Left renal pelvis (tissue), 4 donors: ENCODE measurements around the gene CNOT1. TPM values are rescaled to one million over a fixed set of nuclear protein-coding genes. Genes with fewer than 3 reads are reported as not detected.
"Not testable (repeated sequence)": the region's sequence is repeated elsewhere in the genome, so short reads cannot be mapped to it uniquely, and the experiment has no call there.

Source experiments
- DNase-seq, 4 donors: peaks; one replicate each; pipeline ENCODE4 v3.0.0-alpha.2; 2013; ENCODE audit warnings: low read depth in 4 of 4, low spot score in 3 of 4
- polyA plus RNA-seq, 4 donors: library from polyadenylated mRNA; unstranded; fragments of 120-200 nt; gene quantifications; one replicate each; pipeline ENCODE4 v1.2.1, GENCODE V29; 2013; ENCODE audit not compliant: insufficient read length in 4 of 4

The CNOT1 gene
- polyA plus RNA-seq, 4 donors, result 124 to 195 (median 174) TPM

GRCh38 chr16:58582971-58583765 is 46.5 kb downstream of the CNOT1 start:
- DNase-seq, result no peak

GRCh38 chr16:58582133-58582532 is 47.5 kb downstream of the CNOT1 start:
- no peak for DNase-seq

- DNase-seq, result no peak
These were observed 50.0 kb downstream of the CNOT1 start for GRCh38 chr16:58579587-58579986.

GRCh38 chr16:58578642-58579041 is 51.0 kb downstream of the CNOT1 start:
- no peak for DNase-seq

- DNase-seq, result no peak
These were observed 52.5 kb downstream of the CNOT1 start for GRCh38 chr16:58577141-58577540.

- DNase-seq, result no peak
These were observed 54.7 kb downstream of the CNOT1 start for GRCh38 chr16:58574895-58575294.

GRCh38 chr16:58565697-58566096 is 63.9 kb downstream of the CNOT1 start:
- not testable (repeated sequence) for DNase-seq

- DNase-seq, result no peak
These were observed 65.9 kb downstream of the CNOT1 start for GRCh38 chr16:58563775-58564174.

GRCh38 chr16:58563235-58563634 is 66.4 kb downstream of the CNOT1 start:
- no peak for DNase-seq

GRCh38 chr16:58556678-58557077 is 72.9 kb downstream of the CNOT1 start:
- DNase-seq, result no peak

GRCh38 chr16:58551496-58551895 is 78.1 kb downstream of the CNOT1 start:
- no peak for DNase-seq

GRCh38 chr16:58548378-58548777 is 81.2 kb downstream of the CNOT1 start:
- no peak for DNase-seq

- DNase-seq, result no peak
These were observed 85.9 kb downstream of the CNOT1 start for GRCh38 chr16:58543685-58544084.

GRCh38 chr16:58542291-58542690 is 87.3 kb downstream of the CNOT1 start:
- DNase-seq, result no peak

GRCh38 chr16:58541711-58542110 is 87.9 kb downstream of the CNOT1 start:
- DNase-seq, result no peak

- DNase-seq, result no peak
These were observed 92.3 kb downstream of the CNOT1 start for GRCh38 chr16:58537124-58537906.

GRCh38 chr16:58536278-58536677 is 93.3 kb downstream of the CNOT1 start:
- DNase-seq, result no peak

- DNase-seq, result no peak
These were observed 94.5 kb downstream of the CNOT1 start for GRCh38 chr16:58535100-58535499.

- DNase-seq, result no peak
These were observed 95.7 kb downstream of the CNOT1 start for GRCh38 chr16:58533751-58534470.

- DNase-seq, result no peak
These were observed 97.2 kb downstream of the CNOT1 start for GRCh38 chr16:58532414-58532813.

GRCh38 chr16:58530179-58530578 is 99.4 kb downstream of the CNOT1 start:
- DNase-seq, result no peak
